Ammon's horn (tissue), 1 donor: ENCODE measurements around the gene CFAP57.
A peak's percentile ranks its signal among the peaks of the same experiment; 100 is the strongest.
"Not testable (repeated sequence)": the region's sequence is repeated elsewhere in the genome, so short reads cannot be mapped to it uniquely, and the experiment has no call there.

ENCODE experiments used
- DNase-seq: peaks from one replicate; pipeline ENCODE4 v3.0.0-alpha.2; 2016; ENCODE audit warnings: low spot score

CFAP57 gene

GRCh38 chr1:43172527-43172972, 420 bp downstream of the CFAP57 start:
- peak; percentile 95 for DNase-seq

DNA sequence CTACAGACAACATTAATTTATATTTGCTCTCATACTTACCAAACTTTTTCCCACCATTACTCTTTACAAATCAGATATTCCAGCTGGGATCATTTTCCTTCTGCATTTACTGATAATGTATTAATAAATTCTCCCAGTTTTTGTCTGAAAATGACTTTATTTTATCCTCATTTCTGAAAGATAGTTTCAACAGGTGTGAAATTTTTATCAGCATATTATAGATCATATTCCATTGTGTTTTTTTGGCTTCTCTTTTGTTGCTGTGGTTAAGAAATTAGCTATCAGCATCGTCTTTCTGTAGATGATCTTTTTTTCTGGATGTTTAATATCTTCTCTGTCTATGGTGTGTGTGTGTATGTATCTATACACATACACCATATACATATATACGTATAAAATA, 2.7 kb downstream of the CFAP57 start:
- no peak for DNase-seq

- DNase-seq: no peak
Measured at GRCh38 chr1:43177691-43178090, 5.6 kb downstream of the CFAP57 start.

- DNase-seq: no peak
Measured at GRCh38 chr1:43184388-43184787, 12.3 kb downstream of the CFAP57 start.

DNA sequence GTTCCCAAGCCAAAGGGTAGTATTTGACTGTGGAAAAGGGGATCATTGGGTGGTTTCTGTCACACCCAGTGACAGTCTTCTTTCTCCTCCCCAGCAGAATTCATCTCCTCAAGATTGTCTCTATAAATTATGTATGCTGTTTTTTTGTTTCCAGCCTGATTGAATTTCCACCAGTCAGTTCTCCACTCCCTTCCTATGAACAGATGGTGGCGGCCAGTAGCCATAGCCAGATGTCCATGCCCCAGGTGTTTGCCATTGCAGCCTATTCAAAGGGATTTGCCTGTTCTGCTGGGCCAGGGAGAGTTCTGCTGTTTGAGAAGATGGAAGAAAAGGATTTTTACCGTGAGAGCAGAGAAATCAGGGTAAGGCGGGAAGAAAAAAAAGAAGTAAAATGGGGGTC, 12.9 kb downstream of the CFAP57 start:
- no peak for DNase-seq

- DNase-seq: no peak
Measured at GRCh38 chr1:43188106-43188505, 16.0 kb downstream of the CFAP57 start.

DNA sequence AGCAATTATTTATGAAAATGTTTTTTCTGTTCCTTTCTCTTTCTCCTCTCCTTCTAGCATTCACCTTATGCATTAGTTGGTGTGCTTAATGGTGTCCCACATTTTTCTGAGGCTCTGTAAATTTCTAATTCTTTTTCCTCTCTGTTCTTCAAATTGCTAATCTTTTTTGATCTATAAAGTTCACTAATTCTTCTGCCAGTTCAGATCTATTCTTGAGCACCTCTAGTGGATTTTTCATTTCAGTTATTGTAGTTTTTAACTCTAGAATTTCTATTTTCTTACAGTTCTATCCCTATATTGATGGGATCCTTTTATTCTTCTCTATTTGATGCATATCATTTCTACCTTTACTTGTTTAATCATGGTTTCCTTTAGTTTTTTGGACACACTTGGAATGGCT, 22.4 kb downstream of the CFAP57 start:
- DNase-seq: no peak

GRCh38 chr1:43197343-43198127, 25.4 kb downstream of the CFAP57 start:
- DNase-seq: no peak

DNA sequence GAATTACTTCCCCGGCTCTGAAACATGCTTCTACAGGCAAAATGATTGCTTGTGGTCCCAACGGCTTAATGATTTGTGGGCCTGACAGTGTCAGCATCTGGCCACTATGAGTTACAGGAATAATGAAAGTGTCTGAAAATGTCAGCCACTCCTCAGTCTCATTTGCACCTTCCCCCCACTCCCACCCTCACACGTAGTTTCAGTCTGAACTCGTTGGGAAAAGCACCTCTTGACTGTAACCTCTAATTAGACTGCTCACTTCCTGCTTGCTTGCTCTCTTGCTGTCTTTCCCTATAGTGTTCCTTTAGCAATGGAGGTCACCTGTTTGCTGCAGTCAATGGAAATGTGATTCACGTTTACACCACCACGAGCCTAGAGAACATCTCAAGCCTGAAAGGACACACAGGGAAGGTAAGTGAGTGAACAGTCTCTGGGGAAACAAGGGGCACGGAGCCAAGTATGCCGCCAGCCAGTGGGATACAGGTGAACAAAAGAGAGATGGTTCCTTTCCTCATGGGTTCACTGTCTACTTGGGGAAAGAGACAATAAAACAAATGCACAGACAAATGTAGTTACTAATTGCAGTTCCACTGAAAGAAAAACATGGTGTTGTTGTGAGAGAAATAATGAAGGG, 27.1 kb downstream of the CFAP57 start:
- no peak for DNase-seq

DNA sequence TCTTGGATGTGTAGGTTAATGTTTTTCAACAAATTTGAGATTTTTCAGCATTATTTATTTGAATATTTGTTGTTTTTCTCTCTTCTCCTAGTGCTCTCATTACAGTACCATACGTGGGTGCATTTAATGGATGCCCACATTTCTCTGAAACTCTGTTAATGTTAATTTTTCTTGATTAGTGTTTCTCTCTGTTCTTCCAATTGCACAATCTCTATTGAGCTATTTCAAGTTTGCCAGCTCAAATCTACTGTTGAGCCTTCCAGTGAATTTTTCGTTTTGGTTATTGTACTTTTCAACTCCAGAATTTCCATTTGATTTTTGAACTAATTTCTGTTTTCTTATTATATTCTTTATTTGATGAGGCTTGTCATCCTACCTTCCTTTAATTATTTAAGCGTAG, 31.7 kb downstream of the CFAP57 start:
- no peak for DNase-seq

DNA sequence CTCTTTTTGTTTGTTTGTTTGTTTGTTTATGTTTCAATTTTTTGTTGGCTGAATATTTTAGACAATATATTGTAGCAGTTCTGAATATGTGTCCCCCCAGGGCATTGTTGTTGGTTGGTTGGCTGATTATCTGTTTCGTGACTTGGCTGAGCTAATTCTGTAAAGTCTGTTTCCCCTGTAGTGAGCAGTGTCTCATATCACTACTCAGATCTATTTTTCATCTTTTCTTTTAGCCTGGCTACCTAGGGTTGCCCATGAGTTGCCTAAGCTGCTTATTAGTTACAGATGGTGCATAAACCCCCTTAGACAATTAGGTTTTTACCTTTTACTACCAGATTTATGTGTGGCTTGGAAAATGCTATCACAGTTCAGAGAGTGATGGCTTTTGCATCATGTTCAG, 32.3 kb downstream of the CFAP57 start:
- DNase-seq: no peak

- no peak for DNase-seq
Measured at GRCh38 chr1:43205671-43206070, 33.5 kb downstream of the CFAP57 start.

- DNase-seq: peak; percentile 56
Measured at GRCh38 chr1:43206600-43207228, 34.6 kb downstream of the CFAP57 start.

GRCh38 chr1:43207229-43207853, 35.2 kb downstream of the CFAP57 start:
- no peak for DNase-seq

DNA sequence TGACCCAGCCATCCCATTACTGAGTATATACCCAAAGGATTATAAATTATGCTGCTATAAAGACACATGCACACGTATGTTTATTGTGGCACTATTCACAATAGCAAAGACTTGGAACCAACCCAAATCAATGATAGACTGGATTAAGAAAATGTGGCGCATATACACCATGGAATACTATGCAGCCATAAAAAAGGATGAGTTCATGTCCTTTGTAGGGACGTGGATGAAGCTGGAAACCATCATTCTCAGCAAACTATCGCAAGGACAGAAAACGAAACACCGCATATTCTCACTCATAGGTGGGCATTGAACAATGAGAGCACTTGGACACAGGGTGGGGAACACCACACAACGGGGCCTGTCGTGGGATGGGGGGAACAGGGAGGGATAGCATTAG, 36.1 kb downstream of the CFAP57 start:
- DNase-seq: not testable (repeated sequence)

- no peak for DNase-seq
Measured at GRCh38 chr1:43214501-43215444, 42.6 kb downstream of the CFAP57 start.

DNA sequence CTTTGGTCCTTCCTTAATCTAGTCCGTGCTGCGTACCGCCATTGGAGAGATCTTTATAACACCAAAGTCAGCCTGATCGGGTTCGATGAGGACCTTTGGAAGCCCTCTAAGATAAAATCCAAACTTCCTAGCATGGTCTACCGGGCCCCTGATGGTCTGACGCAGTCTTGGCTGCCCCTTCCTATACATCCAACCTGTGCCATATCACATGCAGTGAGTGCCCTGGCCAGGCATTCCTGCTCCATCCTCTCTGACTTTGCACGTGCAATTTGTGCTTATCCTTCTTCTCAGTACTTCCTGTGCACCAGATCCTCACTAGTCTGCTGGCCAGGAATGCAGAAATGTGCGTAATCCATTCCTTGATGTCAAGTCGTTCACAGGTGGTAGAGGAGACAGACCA, 45.6 kb downstream of the CFAP57 start:
- DNase-seq: no peak

DNA sequence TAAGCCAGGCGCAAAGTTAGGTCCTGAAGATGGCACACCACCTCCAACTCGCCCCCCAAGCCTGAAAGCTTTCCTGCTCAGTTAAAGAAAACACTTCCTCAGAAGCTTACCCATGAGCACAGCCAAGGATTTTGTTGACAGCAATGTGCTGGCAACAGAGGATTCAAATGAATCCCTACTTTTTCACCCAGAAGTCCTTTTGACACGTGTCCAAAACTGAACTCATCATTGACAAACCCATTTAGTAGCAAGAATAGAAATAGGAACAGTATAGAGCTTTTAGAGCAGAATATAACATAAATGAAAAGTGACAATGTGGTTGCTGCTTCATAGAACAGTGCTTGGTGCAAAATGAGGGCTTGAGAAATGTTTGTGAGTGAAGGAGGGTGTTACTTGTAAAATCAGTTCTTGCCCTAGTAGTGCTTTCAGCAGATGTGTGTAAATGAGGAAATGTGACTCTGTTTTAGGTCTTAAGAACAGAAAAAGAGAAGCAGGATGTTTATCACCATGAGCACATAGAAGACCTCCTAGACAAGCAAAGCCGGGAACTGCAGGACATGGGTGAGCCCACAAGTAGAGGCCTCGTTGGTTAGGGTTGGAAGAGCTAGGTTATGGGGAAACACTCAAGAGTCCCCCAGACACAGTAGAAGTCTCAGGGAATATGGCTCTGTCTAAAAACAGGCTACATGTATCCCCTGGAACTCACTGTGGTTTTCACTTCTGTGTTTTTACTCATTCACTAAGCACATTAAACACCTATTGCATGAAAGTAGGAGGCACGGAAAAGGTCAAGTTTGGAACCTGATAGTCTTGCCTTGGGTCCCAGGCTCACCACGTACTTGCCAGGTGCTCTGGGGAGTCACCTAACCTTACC, 49.0 kb downstream of the CFAP57 start:
- DNase-seq: no peak

DNA sequence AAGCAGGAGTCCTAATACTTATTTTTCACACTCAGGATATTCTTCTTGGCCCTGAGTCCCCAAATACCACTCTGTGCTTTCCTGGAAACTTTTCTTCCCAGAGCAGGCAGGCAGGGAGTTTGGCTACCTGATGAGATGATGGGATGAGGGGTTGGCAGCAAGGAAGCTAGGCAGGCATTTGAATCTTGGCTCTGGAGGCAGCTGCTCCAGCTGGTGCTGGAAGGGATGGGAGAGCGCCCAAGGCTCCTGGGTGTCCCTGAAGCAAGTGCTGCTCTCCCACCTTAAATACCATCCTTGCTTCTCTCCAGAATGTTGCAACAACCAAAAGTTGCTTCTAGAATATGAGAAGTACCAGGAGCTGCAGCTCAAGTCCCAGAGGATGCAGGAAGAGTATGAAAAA, 49.7 kb downstream of the CFAP57 start:
- no peak for DNase-seq

DNA sequence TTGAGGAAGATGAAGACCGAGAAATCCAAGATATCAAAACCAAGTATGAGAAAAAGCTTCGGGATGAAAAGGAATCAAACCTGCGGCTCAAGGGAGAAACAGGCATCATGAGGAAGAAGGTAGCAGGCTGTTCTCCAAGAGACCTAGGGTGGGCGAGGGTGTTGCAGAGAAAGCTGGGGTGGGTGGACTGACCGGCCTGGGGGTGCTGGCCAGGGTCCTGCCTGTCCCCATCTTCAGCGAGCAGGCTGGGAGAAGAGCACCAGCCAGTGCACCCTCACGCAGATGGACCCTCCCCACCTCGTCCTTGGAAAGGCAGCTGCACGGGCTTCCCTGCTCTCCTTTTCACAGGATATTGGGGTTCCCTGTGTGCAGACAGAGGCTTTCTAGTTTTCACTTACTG, 50.7 kb downstream of the CFAP57 start:
- DNase-seq: no peak

- no peak for DNase-seq
Measured at GRCh38 chr1:43225168-43225567, 53.0 kb downstream of the CFAP57 start.
